Measurements from ENCODE around the gene SLC16A11. TPM values are rescaled to one million over a fixed set of nuclear protein-coding genes. Genes with fewer than 3 reads are reported as not detected.

The SLC16A11 gene
- polyA plus RNA-seq, 3 donors from 2014 or later: 1.2 to 3.9 (median 3.1) TPM

Other genes starting within 250 kb of the SLC16A11 start
- gene TEKT1, start 212.4 kb downstream of the SLC16A11 start, polyA plus RNA-seq: not detected
- under 1 TPM; 0.24 to 0.92 (median 0.83) TPM for gene ALOX12, start 48.0 kb downstream of the SLC16A11 start, polyA plus RNA-seq
- gene RNASEK, start 31.5 kb downstream of the SLC16A11 start, polyA plus RNA-seq: 100 to 1,000 TPM; 449 to 922 (median 670) TPM
- gene BCL6B, start 21.0 kb downstream of the SLC16A11 start, polyA plus RNA-seq: under 1 TPM in 1 of 3 donors, not detected in 2; 0.10 TPM
- 1 to 10 TPM in 2 of 3 donors, under 1 TPM in 1; 0.49 to 2.6 (median 2.1) TPM for gene SLC16A13, start 8.1 kb downstream of the SLC16A11 start, polyA plus RNA-seq
- 10 to 100 TPM in 2 of 3 donors, under 1 TPM in 1; 0.72 to 13.5 (median 11.7) TPM for gene CLEC10A, start 36.2 kb upstream of the SLC16A11 start, polyA plus RNA-seq
- gene ASGR2, start 70.7 kb upstream of the SLC16A11 start, polyA plus RNA-seq: 1 to 10 TPM in 1 of 3 donors, under 1 TPM in 1, not detected in 1; 0.57 to 3.2 TPM
- under 1 TPM; 0.55 to 0.84 (median 0.81) TPM for gene ASGR1, start 135.3 kb upstream of the SLC16A11 start, polyA plus RNA-seq
- gene DLG4, start 175.7 kb upstream of the SLC16A11 start, polyA plus RNA-seq: under 1 TPM in 1 of 3 donors, not detected in 2; 0.36 TPM
- 100 to 1,000 TPM; 138 to 180 (median 141) TPM for gene ACADVL, start 175.8 kb upstream of the SLC16A11 start, polyA plus RNA-seq
- 10 to 100 TPM; 19.4 to 28.5 (median 25.2) TPM for gene DVL2, start 190.4 kb upstream of the SLC16A11 start, polyA plus RNA-seq
- gene PHF23, start 195.4 kb upstream of the SLC16A11 start, polyA plus RNA-seq: 10 to 100 TPM; 11.9 to 41.4 (median 17.7) TPM
- 100 to 1,000 TPM; 764 to 982 (median 905) TPM for gene GABARAP, start 198.4 kb upstream of the SLC16A11 start, polyA plus RNA-seq
- gene CTDNEP1, start 207.6 kb upstream of the SLC16A11 start, polyA plus RNA-seq: 10 to 100 TPM; 33.2 to 61.1 (median 57.8) TPM
- 100 to 1,000 TPM in 1 of 3 donors, 10 to 100 TPM in 2; 65.0 to 108 (median 89.0) TPM for gene ELP5, start 208.1 kb upstream of the SLC16A11 start, polyA plus RNA-seq
- 1 to 10 TPM; 2.5 to 8.7 (median 3.7) TPM for gene CLDN7, start 218.4 kb upstream of the SLC16A11 start, polyA plus RNA-seq
- under 1 TPM in 1 of 3 donors, not detected in 2; 0.26 TPM for gene SLC2A4, start 237.6 kb upstream of the SLC16A11 start, polyA plus RNA-seq

Measured in immature natural killer cell (primary cell).